NCI-H524 treated with DMSO at 0.1 percent for 48 hours (cell line): ENCODE data around the gene NR1D2.

ENCODE experiments used
- DNase-seq: peaks from one replicate; lab custom pipeline; 2025; lab: John Stamatoyannopoulos, UW

The NR1D2 gene

GRCh38 chr3:23931597-23931996 lies 13.5 kb upstream of the NR1D2 start:
- DNase-seq = no peak

GRCh38 chr3:23932571-23932970 lies 12.5 kb upstream of the NR1D2 start:
- no peak for DNase-seq

GRCh38 chr3:23934253-23934652 lies 10.8 kb upstream of the NR1D2 start:
- DNase-seq = no peak

- DNase-seq = no peak
Measured at GRCh38 chr3:23937296-23937695, 7.8 kb upstream of the NR1D2 start.

- DNase-seq = no peak
Measured at GRCh38 chr3:23938688-23939087, 6.4 kb upstream of the NR1D2 start.

GRCh38 chr3:23940775-23941174 lies 4.3 kb upstream of the NR1D2 start:
- DNase-seq = no peak

GRCh38 chr3:23941440-23941839 lies 3.6 kb upstream of the NR1D2 start:
- no peak for DNase-seq

- no peak for DNase-seq
Measured at GRCh38 chr3:23942546-23942945, 2.5 kb upstream of the NR1D2 start.

- no peak for DNase-seq
Measured at GRCh38 chr3:23944007-23944783, 891 bp upstream of the NR1D2 start.

GRCh38 chr3:23945663-23945912 lies 502 bp downstream of the NR1D2 start:
- no peak for DNase-seq

GRCh38 chr3:23945913-23946687 lies 1.0 kb downstream of the NR1D2 start:
- peak; percentile 64 for DNase-seq

GRCh38 chr3:23948761-23949160 lies 3.7 kb downstream of the NR1D2 start:
- DNase-seq = no peak

GRCh38 chr3:23949784-23950183 lies 4.7 kb downstream of the NR1D2 start:
- no peak for DNase-seq

- DNase-seq = no peak
Measured at GRCh38 chr3:23950293-23950692, 5.2 kb downstream of the NR1D2 start.

- no peak for DNase-seq
Measured at GRCh38 chr3:23952646-23953045, 7.6 kb downstream of the NR1D2 start.

- DNase-seq = no peak
Measured at GRCh38 chr3:23953523-23953922, 8.4 kb downstream of the NR1D2 start.

GRCh38 chr3:23954144-23954543 lies 9.1 kb downstream of the NR1D2 start:
- DNase-seq = no peak

- no peak for DNase-seq
Measured at GRCh38 chr3:23956701-23957100, 11.6 kb downstream of the NR1D2 start.

- no peak for DNase-seq
Measured at GRCh38 chr3:23959135-23959900, 14.2 kb downstream of the NR1D2 start.

- DNase-seq = no peak
Measured at GRCh38 chr3:23960649-23961048, 15.6 kb downstream of the NR1D2 start.

GRCh38 chr3:23961066-23961465 lies 16.0 kb downstream of the NR1D2 start:
- no peak for DNase-seq

GRCh38 chr3:23961913-23962312 lies 16.8 kb downstream of the NR1D2 start:
- no peak for DNase-seq
